ENCODE measurements around the gene MGAT4A.

MGAT4A gene

DNA sequence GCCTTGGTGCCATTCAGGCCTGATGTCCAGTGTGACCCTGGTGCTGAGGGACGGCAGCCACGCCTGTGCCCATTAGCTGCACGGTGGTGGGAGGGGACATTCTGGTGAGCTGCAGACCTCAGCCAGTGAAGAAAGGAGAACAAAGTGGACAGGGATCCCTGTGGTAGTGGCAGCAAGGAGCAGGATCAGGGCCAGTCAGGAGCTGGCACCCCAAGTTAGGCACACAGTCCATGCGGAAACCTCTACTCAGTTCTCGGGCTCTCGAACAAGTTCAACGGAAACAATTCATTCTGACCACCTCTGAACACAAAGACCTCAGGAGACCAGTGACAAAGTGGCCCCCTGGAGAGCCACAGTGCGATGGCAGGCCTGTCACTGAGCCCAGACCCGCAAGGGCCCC lies 152.7 kb downstream of the MGAT4A start:
- TF ChIP-seq POLR2A (IDR thresholded peaks at IDR 0.05; ENCODE audit: low read depth, low read length) = no peak
- TF ChIP-seq SPI1 (IDR thresholded peaks at IDR 0.05; ENCODE audit: low read depth, low read length) = no peak
- TF ChIP-seq TAF1 (IDR thresholded peaks at IDR 0.05; ENCODE audit: low read depth, low read length) = no peak
- no peak for TF ChIP-seq POLR2AphosphoS5 (IDR thresholded peaks at IDR 0.05; ENCODE audit: low read depth, low read length)
- TF ChIP-seq PAX5 (IDR thresholded peaks at IDR 0.05; ENCODE audit: insufficient read depth, low read length, severe bottlenecking) = no peak
- no peak for TF ChIP-seq POU2F2 (IDR thresholded peaks at IDR 0.05; ENCODE audit: low read depth, low read length)
- FAIRE-seq = no peak
- no peak for DNase-seq (ENCODE audit: insufficient read length, low spot score)

DNA sequence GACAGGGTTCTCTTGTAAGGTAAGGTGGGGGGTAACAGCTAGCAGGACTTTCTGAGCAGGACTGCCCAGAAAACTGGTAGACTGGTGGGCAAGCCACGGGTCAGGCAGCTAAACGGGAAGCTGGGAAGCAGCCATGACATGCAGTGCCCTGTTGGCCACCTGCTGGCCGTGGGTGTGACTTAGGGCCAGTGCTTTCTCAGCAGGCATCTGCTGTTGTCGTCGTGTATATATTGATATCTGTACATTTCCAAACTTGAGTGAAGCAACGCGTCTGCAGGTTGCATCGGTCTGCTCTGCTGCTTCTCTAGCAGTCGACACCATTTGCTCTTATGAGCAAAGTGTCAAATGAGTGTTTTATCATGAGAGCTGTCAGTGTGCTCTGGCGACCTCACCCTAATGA lies 153.6 kb downstream of the MGAT4A start:
- no peak for TF ChIP-seq POLR2A (IDR thresholded peaks at IDR 0.05; ENCODE audit: low read depth, low read length)
- TF ChIP-seq TAF1 (IDR thresholded peaks at IDR 0.05; ENCODE audit: low read depth, low read length) = no peak
- no peak for TF ChIP-seq POLR2AphosphoS5 (IDR thresholded peaks at IDR 0.05; ENCODE audit: low read depth, low read length)
- TF ChIP-seq SPI1 (IDR thresholded peaks at IDR 0.05; ENCODE audit: low read depth, low read length) = no peak
- no peak for TF ChIP-seq POU2F2 (IDR thresholded peaks at IDR 0.05; ENCODE audit: low read depth, low read length)
- no peak for TF ChIP-seq PAX5 (IDR thresholded peaks at IDR 0.05; ENCODE audit: insufficient read depth, low read length, severe bottlenecking)
- FAIRE-seq (no peak), DNase-seq (ENCODE audit: insufficient read length, low spot score) (no peak)

DNA sequence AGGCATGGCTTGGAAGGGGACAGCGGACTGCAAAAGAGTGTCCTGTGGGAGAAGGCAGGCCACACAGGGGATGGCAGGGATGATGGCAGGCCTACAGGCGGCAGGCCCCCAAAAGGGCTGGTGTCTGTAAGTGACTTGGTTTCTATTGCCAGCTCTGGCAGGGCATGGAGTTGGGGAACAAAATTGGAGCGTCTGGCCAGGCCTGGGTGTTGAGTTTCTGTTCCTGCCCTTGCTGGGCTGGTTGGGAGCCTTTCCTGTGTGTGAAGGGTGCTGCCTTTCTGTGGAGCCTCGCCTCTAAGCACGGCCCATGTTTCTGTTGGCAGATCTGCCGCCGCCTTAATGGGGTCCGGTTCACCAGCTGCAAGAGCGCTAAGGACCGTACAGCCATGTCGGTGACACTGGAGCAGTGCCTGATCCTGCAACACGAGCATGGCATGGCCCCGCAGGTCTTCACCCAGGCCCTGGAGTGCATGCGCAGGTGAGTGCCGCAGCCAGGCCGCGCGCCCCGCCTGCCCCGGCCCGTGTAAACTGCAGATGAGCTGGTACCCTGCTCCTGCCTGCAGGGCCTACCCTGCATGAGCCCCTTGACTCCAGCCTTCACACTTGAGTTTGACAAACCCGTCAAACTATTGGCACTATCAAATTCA lies 154.1 kb downstream of the MGAT4A start:
- FAIRE-seq (no peak), DNase-seq (ENCODE audit: insufficient read length, low spot score) (no peak)
- TF ChIP-seq POLR2A (IDR thresholded peaks at IDR 0.05; ENCODE audit: low read depth, low read length) = no peak
- TF ChIP-seq SPI1 (IDR thresholded peaks at IDR 0.05; ENCODE audit: low read depth, low read length) = no peak
- TF ChIP-seq TAF1 (IDR thresholded peaks at IDR 0.05; ENCODE audit: low read depth, low read length) = no peak
- TF ChIP-seq POLR2AphosphoS5 (IDR thresholded peaks at IDR 0.05; ENCODE audit: low read depth, low read length) = no peak
- TF ChIP-seq PAX5 (IDR thresholded peaks at IDR 0.05; ENCODE audit: insufficient read depth, low read length, severe bottlenecking) = no peak
- TF ChIP-seq POU2F2 (IDR thresholded peaks at IDR 0.05; ENCODE audit: low read depth, low read length) = no peak

DNA sequence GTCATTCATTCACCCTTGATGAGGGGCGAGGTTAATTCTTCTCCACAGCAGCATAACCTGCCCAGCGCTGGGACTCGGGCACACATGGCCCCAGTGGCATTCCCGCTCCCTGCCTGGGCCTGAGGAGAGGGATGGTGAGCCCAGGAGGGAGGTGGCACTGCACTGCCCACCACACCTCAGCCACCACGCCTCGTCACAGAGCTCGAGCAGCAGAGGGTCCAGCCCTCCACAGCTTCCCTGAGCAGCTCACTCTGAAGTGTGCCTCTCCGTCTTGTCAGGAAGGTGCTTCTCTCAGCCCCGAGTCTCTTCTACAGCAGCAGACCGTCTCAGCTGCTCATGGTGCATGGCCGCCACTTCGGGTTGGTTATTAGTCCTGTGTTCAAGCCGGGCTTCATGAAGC lies 157.5 kb downstream of the MGAT4A start:
- DNase-seq (ENCODE audit: insufficient read length, low spot score) (no peak), FAIRE-seq (no peak)
- TF ChIP-seq TAF1 (IDR thresholded peaks at IDR 0.05; ENCODE audit: low read depth, low read length) = no peak
- TF ChIP-seq PAX5 (IDR thresholded peaks at IDR 0.05; ENCODE audit: insufficient read depth, low read length, severe bottlenecking) = no peak
- TF ChIP-seq POLR2AphosphoS5 (IDR thresholded peaks at IDR 0.05; ENCODE audit: low read depth, low read length) = no peak
- TF ChIP-seq POLR2A (IDR thresholded peaks at IDR 0.05; ENCODE audit: low read depth, low read length) = no peak
- TF ChIP-seq POU2F2 (IDR thresholded peaks at IDR 0.05; ENCODE audit: low read depth, low read length) = no peak
- TF ChIP-seq SPI1 (IDR thresholded peaks at IDR 0.05; ENCODE audit: low read depth, low read length) = no peak

DNA sequence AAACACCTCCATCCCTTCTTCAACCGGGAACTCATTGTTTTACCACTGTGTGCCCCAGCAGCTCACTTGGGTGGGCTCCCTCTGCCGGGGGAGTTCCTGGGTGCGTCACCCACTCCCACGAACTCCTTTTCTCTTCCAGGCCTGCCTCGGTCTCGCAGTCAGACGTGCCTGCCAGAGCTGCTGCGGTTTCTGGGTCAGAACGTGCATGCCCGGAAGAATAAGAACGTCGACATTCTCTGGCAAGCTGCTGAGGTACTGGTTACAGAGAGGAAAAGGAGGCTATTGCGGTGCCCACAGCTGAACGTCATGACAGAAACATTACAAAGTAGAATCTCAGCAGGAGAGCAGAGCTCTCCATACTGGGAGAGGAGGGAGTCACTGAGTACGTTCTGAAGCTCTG lies 158.3 kb downstream of the MGAT4A start:
- FAIRE-seq (no peak), DNase-seq (ENCODE audit: insufficient read length, low spot score) (no peak)

DNA sequence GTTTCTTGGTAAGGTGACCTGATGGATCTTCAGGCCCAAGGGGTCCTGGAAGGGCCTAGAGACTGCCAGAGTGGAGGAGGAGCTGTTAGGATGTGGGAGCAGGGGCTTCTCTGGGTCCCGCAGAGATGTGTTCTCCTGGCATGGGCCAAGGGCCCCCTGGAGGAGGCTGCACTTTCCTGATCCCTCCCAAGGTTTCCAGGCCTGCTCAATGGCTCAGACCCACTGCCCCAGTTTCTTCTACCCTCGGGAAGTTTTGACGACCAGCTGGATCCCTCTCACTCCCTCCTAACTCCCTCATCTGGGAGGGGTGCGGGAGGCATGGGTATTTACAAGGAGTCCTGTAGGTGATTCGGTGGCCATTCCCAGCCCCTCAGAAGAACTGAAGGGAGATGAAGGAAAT lies 158.7 kb downstream of the MGAT4A start:
- FAIRE-seq = no peak
- DNase-seq (ENCODE audit: insufficient read length, low spot score) = no peak
- TF ChIP-seq POLR2AphosphoS5 (IDR thresholded peaks at IDR 0.05; ENCODE audit: low read depth, low read length) (no peak), SPI1 (IDR thresholded peaks at IDR 0.05; ENCODE audit: low read depth, low read length) (no peak), POLR2A (IDR thresholded peaks at IDR 0.05; ENCODE audit: low read depth, low read length) (no peak), PAX5 (IDR thresholded peaks at IDR 0.05; ENCODE audit: insufficient read depth, low read length, severe bottlenecking) (no peak), TAF1 (IDR thresholded peaks at IDR 0.05; ENCODE audit: low read depth, low read length) (no peak), POU2F2 (IDR thresholded peaks at IDR 0.05; ENCODE audit: low read depth, low read length) (no peak)

More for the DNA sequence above, 158.3 kb downstream of the MGAT4A start:
- no peak for TF ChIP-seq POU2F2 (IDR thresholded peaks at IDR 0.05; ENCODE audit: low read depth, low read length)
- TF ChIP-seq SPI1 (IDR thresholded peaks at IDR 0.05; ENCODE audit: low read depth, low read length) = no peak
- no peak for TF ChIP-seq POLR2A (IDR thresholded peaks at IDR 0.05; ENCODE audit: low read depth, low read length)
- no peak for TF ChIP-seq TAF1 (IDR thresholded peaks at IDR 0.05; ENCODE audit: low read depth, low read length)
- TF ChIP-seq POLR2AphosphoS5 (IDR thresholded peaks at IDR 0.05; ENCODE audit: low read depth, low read length) = no peak
- TF ChIP-seq PAX5 (IDR thresholded peaks at IDR 0.05; ENCODE audit: insufficient read depth, low read length, severe bottlenecking) = no peak

DNA sequence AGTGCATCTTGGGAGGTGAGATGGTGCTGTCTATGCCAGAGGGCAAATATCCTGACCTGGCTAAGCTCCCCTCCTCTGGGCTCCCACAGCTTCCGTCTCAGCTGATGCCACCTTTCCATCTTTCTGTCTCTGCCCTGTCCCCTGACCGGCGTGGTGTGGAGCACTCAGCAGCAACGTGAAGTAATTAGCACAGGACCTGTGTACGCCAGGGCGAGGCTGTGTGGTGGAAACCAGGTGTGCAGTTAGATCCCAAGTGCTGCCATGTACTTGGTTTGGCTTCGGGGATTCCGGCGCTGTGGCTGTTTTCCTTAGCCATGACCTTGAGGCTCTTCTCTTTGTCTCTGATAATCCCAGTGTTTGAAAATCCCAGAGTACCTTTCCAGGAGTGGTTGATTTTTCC lies 159.1 kb downstream of the MGAT4A start:
- DNase-seq (ENCODE audit: insufficient read length, low spot score) (no peak), FAIRE-seq (no peak)
- TF ChIP-seq POLR2AphosphoS5 (IDR thresholded peaks at IDR 0.05; ENCODE audit: low read depth, low read length) (no peak), SPI1 (IDR thresholded peaks at IDR 0.05; ENCODE audit: low read depth, low read length) (no peak), PAX5 (IDR thresholded peaks at IDR 0.05; ENCODE audit: insufficient read depth, low read length, severe bottlenecking) (no peak), TAF1 (IDR thresholded peaks at IDR 0.05; ENCODE audit: low read depth, low read length) (no peak), POLR2A (IDR thresholded peaks at IDR 0.05; ENCODE audit: low read depth, low read length) (no peak), POU2F2 (IDR thresholded peaks at IDR 0.05; ENCODE audit: low read depth, low read length) (no peak)

DNA sequence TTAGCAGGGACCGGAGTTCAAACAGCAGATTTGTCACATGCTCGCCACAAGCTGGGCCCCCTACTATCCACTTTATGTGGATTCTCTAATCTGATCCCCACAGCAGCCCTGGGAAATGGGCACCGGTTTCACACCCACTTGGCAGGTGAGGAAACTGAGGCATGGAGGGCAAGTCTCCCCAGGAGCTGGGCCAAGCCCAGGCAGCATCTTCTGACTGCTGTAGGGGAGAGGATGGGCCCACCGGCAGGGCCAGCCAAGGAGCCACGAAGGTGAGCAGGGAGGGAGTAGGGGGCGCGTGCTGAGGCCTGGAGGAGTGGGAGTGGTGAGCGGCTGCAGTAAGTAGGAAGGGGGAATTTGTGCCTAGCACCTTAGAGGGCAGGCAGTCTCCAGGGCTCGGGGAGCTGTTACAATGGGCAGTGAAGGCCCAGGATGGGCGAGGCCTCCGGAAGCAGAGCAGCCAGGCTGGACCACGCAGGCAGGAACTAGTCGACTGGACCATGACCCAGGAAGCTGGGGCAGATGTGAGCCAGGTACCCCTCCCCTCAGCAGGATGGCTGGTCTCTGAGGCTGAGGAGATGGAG lies 159.7 kb downstream of the MGAT4A start:
- TF ChIP-seq POU2F2 (IDR thresholded peaks at IDR 0.05; ENCODE audit: low read depth, low read length) (no peak), POLR2A (IDR thresholded peaks at IDR 0.05; ENCODE audit: low read depth, low read length) (no peak), TAF1 (IDR thresholded peaks at IDR 0.05; ENCODE audit: low read depth, low read length) (no peak), PAX5 (IDR thresholded peaks at IDR 0.05; ENCODE audit: insufficient read depth, low read length, severe bottlenecking) (no peak)
- no peak for DNase-seq (ENCODE audit: insufficient read length, low spot score)
- FAIRE-seq = no peak

DNA sequence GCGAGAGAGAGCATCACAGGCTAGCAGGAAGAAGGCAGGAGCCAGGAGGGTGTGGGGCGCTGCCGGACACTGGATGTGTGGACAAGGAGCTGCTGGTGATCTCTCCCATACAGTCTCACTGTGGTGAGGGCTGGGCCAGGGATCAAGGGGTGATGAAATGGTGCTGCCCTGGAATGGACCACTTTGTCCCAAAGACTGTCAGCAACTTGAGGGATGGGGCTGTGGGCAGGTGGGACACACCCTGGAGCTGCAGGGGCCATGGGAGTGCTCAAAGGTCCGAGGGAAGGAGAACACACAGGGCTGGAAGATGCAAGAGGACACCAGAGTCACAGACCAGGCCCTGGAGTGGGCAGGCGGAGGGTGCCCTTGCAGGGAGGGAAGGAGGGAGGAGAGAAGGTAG lies 160.6 kb downstream of the MGAT4A start:
- TF ChIP-seq PAX5 (IDR thresholded peaks at IDR 0.05; ENCODE audit: insufficient read depth, low read length, severe bottlenecking) = no peak
- TF ChIP-seq POU2F2 (IDR thresholded peaks at IDR 0.05; ENCODE audit: low read depth, low read length) = no peak
- no peak for TF ChIP-seq POLR2A (IDR thresholded peaks at IDR 0.05; ENCODE audit: low read depth, low read length)
- TF ChIP-seq POLR2AphosphoS5 (IDR thresholded peaks at IDR 0.05; ENCODE audit: low read depth, low read length) = no peak
- TF ChIP-seq TAF1 (IDR thresholded peaks at IDR 0.05; ENCODE audit: low read depth, low read length) = no peak
- TF ChIP-seq SPI1 (IDR thresholded peaks at IDR 0.05; ENCODE audit: low read depth, low read length) = no peak
- DNase-seq (ENCODE audit: insufficient read length, low spot score) (no peak), FAIRE-seq (no peak)

Measured in GM12891 (cell line).